H1 (cell line): ENCODE data around the gene HES4. TPM values are rescaled to one million over a fixed set of nuclear protein-coding genes. Genes with fewer than 3 reads are reported as not detected.

Source experiments
- ASH2L ChIP-seq: fragments of 200-600, 300-600 bp; sonication (generic); IDR thresholded peaks from one replicate; pipeline ENCODE4 v1.7.1; 2017; ENCODE audit warnings: low read length
- CHD2 ChIP-seq: IDR thresholded peaks from 2 replicates; pipeline ENCODE4 v1.6.1; 2012; ENCODE audit warnings: low read length, improper control_type of control experiment
- CTCF ChIP-seq, 3 experiments: IDR thresholded peaks; 1 replicate in 2 of 3; 2 replicates in 1 of 3; pipeline versions ENCODE4 v1.5.1 to v1.6.1; 2011; ENCODE audit warnings: low read length in 3 of 3, mild to moderate bottlenecking in 3 of 3, inconsistent platforms in 2 of 3, low read depth in 1 of 3, moderate library complexity in 1 of 3; ENCODE audit not compliant: insufficient read depth in 1 of 3; ENCODE audit errors: control extremely low read depth in 1 of 3
- EP300 ChIP-seq, 2 experiments: IDR thresholded peaks; 1 replicate in 1 of 2; 2 replicates in 1 of 2; pipeline ENCODE4 v1.6.1; 2011 to 2012; ENCODE audit warnings: low read depth in 2 of 2, low read length in 2 of 2, mild to moderate bottlenecking in 2 of 2, borderline replicate concordance in 1 of 2, inconsistent platforms in 1 of 2, moderate library complexity in 1 of 2
- POLR2AphosphoS5 ChIP-seq: IDR thresholded peaks from 2 replicates; pipeline ENCODE4 v1.6.1; 2011; ENCODE audit warnings: low read depth, low read length
- POU5F1 ChIP-seq: IDR thresholded peaks from 2 replicates; pipeline ENCODE4 v1.6.1; 2011; ENCODE audit warnings: low read depth, mild to moderate bottlenecking, low read length, moderate library complexity
- RBBP5 ChIP-seq: IDR thresholded peaks from 2 replicates; pipeline ENCODE4 v1.7.1; 2012; ENCODE audit warnings: low read depth, mild to moderate bottlenecking, inconsistent platforms, low read length, moderate library complexity, borderline replicate concordance
- SAP30 ChIP-seq: fragments of 300-600 bp; sonication (generic); IDR thresholded peaks from 2 replicates; pipeline ENCODE4 v1.7.1; 2012; ENCODE audit warnings: low read length, moderate library complexity, mild to moderate bottlenecking, inconsistent platforms; ENCODE audit not compliant: insufficient read depth, insufficient replicate concordance
- SIN3A ChIP-seq, 2 experiments: IDR thresholded peaks in 1 of 2; conservative IDR thresholded peaks in 1 of 2; 2 replicates each; pipeline ENCODE4 v1.6.1; 2011 to 2012; ENCODE audit warnings: low read length in 2 of 2, improper control_type of control experiment in 1 of 2, low read depth in 1 of 2, mild to moderate bottlenecking in 1 of 2
- SP1 ChIP-seq: IDR thresholded peaks from 2 replicates; pipeline ENCODE4 v1.6.1; 2011; ENCODE audit warnings: low read depth, low read length
- SP4 ChIP-seq: IDR thresholded peaks from 2 replicates; pipeline ENCODE4 v1.6.1; 2012; ENCODE audit warnings: low read length, inconsistent platforms
- TAF1 ChIP-seq: IDR thresholded peaks from 2 replicates; pipeline ENCODE4 v1.6.1; 2011; ENCODE audit warnings: mild to moderate bottlenecking, low read depth, low read length
- TCF12 ChIP-seq: IDR thresholded peaks from 2 replicates; pipeline ENCODE4 v1.6.1; 2011; ENCODE audit warnings: low read depth, mild to moderate bottlenecking, low read length
- polyA plus RNA-seq, 7 experiments: library from polyadenylated mRNA; depleted of rRNA in 3 of 7; stranded (reverse) in 5 of 7; unstranded in 2 of 7; fragments of >200 nt in 5 of 7; fragments of 200-250 nt in 2 of 7; gene quantifications; 1 replicate in 5 of 7; 2 replicates in 1 of 7; 4 replicates in 1 of 7; pipeline versions ENCODE4 v1.2.1 to v1.2.3, GENCODE V29; 2011 to 2013; ENCODE audit warnings: missing spikeins in 2 of 7, mixed read lengths in 2 of 7
- total RNA-seq: library from RNA; stranded (reverse); fragmentation: NEBNext Ultra II Directional; extraction: Animal tissue kit (Norgen Biotek cat#: 25700); gene quantifications from 2 replicates; pipeline ENCODE4 v1.2.1, GENCODE V29; 2021

Gene HES4
- total and polyA plus RNA-seq, 2 of the 8 experiments (the other 6 are each of a cell fraction or from before 2014, with no cell fraction given): 2.8 to 3.5 TPM

- TF ChIP-seq SIN3A (conservative IDR thresholded peaks at IDR 0.05 in 1 of 2, IDR thresholded peaks at IDR 0.05 in 1 of 2; ENCODE audit: low read depth in 1 of 2, low read length in 2 of 2): no peak
- peak; percentile 85 for TF ChIP-seq SP1
- TF ChIP-seq POU5F1: no peak
- peak in 2 of 3 experiments; percentile 75 to 76; a peak in 3 of 4 replicates for TF ChIP-seq CTCF (IDR thresholded peaks at IDR 0.05; ENCODE audit: control extremely low read depth in 1 of 3, insufficient read depth in 1 of 3, low read depth in 1 of 3, low read length in 3 of 3)
- peak; percentile 59; the same call in 1 of the 2 replicates for TF ChIP-seq RBBP5
- 0 out of 2 replicates have a peak, but pooled peaks have one; percentile 29 for TF ChIP-seq TAF1
- TF ChIP-seq EP300 (IDR thresholded peaks at IDR 0.05; ENCODE audit: borderline replicate concordance in 1 of 2, low read depth in 2 of 2, low read length in 2 of 2): peak in 1 of 2 experiments; percentile 47; a peak in 1 of 3 replicates
- 0 out of 2 replicates have a peak, but pooled peaks have one; percentile 37 for TF ChIP-seq CHD2
- 0 out of 2 replicates have a peak, but pooled peaks have one; percentile 42 for TF ChIP-seq SP4
- peak; percentile 45; the same call in 1 of the 2 replicates for TF ChIP-seq TCF12
- peak; percentile 56; the same call in 1 of the 2 replicates for TF ChIP-seq POLR2AphosphoS5
- TF ChIP-seq SAP30: no peak
- TF ChIP-seq ASH2L: no peak
Measured at GRCh38 chr1:1033009-1033587, 33.2 kb upstream of the HES4 start (continued).
